Activated CD8-positive, alpha-beta T cell treated with anti-CD3 and anti-CD28 coated beads for 36 hours (primary cell): ENCODE measurements around the gene ASB6. TPM values are rescaled to one million over a fixed set of nuclear protein-coding genes. Genes with fewer than 3 reads are reported as not detected.

Experiments used
- ATAC-seq: fragments of 200-7000 bp; cut with Tn5 transposase; one replicate; pipeline ENCODE4 v1.10.0; 2021; ENCODE audit warnings: mild to moderate bottlenecking, moderate library complexity
- CTCF ChIA-PET: fragments of 350-600 bp; sonication (Branson Sonifier 250); formaldehyde crosslinking; loops from one replicate; lab custom pipeline; 2021; ENCODE audit warnings: antibody characterized with exemption; lab: Charles Lee
- POLR2A ChIA-PET: fragments of 350-600 bp; sonication (Branson Sonifier 250); formaldehyde crosslinking; loops from one replicate; lab custom pipeline; 2021; ENCODE audit warnings: antibody characterized with exemption; lab: Charles Lee
- DNase-seq: peaks from one replicate; pipeline ENCODE4 v3.0.0-alpha.2; 2020
- H3K27ac Mint-ChIP-seq: one replicate; pipeline ENCODE4 v1.8.0; 2021; ENCODE audit warnings: mild to moderate bottlenecking, mixed read lengths
- H3K27me3 Mint-ChIP-seq: one replicate; pipeline ENCODE4 v1.8.0; 2021; ENCODE audit warnings: mixed read lengths
- H3K36me3 Mint-ChIP-seq: one replicate; pipeline ENCODE4 v1.8.0; 2021; ENCODE audit warnings: low read depth, mixed read lengths
- H3K4me1 Mint-ChIP-seq: one replicate; pipeline ENCODE4 v1.8.0; 2021; ENCODE audit warnings: low read depth, mixed read lengths
- H3K4me3 Mint-ChIP-seq: one replicate; pipeline ENCODE4 v1.8.0; 2021; ENCODE audit warnings: mild to moderate bottlenecking, moderate library complexity, mixed read lengths
- H3K9me3 Mint-ChIP-seq: one replicate; pipeline ENCODE4 v1.8.0; 2021; ENCODE audit warnings: mixed read lengths
- intact Hi-C: fragments of 100-400 bp; cut with micrococcal nuclease; formaldehyde crosslinking; loops from one replicate; pipeline ENCODE4 v1.10.0; 2022
- total RNA-seq, 2 experiments: library from RNA; stranded (reverse); gene quantifications; one replicate each; pipeline ENCODE4 v1.2.3, GENCODE V29; 2021
- TF ChIP-seq, protein P1 (sequence below): fragments of 200-600 bp; IDR thresholded peaks from one replicate; pipeline ENCODE4 v1.8.0; 2022; ENCODE audit warnings: antibody characterized with exemption, mild to moderate bottlenecking

The ASB6 gene
- total RNA-seq, 2 experiments from 2014 or later, result 16.6 TPM

DNA sequence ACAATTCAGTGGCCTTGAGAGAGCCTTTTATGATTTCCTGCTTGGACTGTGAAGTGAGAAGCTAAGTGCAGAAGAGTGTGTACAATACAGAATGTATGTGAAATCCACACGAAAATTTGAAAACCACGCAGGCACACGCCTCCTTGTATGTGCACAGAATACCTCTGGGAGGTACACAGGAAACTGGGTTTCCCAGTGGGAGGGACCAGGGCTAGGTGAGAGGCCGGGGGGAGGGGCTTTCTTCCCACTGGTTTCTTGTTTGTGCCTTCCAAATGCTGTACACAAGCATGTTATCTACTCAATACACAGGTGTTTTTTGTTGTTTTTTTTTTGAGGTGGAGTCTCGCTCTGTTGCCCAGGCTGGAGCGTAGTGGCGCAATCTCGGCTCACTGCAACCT lies 37.2 kb downstream of the ASB6 start:
- H3K4me3 Mint-ChIP-seq, result no peak overlapping the region
- H3K9me3 Mint-ChIP-seq, result no peaks in the 10 kb centered on the region
- H3K27ac Mint-ChIP-seq, result no peak overlapping the region
- CTCF ChIA-PET, result interaction anchor here (0.6 to 4.1 kb wide), 6 partner anchors 19 to 479 kb away, joined by 3 to 31 read pairs (median 3); no protein-coding TSS in a partner anchor
- intact Hi-C loops, result loop anchor here (10.0 kb wide), 2 partner anchors 120 to 280 kb away; no protein-coding TSS in a partner anchor
- H3K4me1 Mint-ChIP-seq, result peaks cover 35% of the 10 kb centered on the region
- DNase-seq (no peak), ATAC-seq (no peak)
- POLR2A ChIA-PET, result interaction anchor here (1.2 kb wide), 1 partner anchor 108 kb away, joined by 3 read pairs; no protein-coding TSS in a partner anchor
- no peaks in the 10 kb centered on the region for H3K27me3 Mint-ChIP-seq
- TF ChIP-seq, protein P1, sequence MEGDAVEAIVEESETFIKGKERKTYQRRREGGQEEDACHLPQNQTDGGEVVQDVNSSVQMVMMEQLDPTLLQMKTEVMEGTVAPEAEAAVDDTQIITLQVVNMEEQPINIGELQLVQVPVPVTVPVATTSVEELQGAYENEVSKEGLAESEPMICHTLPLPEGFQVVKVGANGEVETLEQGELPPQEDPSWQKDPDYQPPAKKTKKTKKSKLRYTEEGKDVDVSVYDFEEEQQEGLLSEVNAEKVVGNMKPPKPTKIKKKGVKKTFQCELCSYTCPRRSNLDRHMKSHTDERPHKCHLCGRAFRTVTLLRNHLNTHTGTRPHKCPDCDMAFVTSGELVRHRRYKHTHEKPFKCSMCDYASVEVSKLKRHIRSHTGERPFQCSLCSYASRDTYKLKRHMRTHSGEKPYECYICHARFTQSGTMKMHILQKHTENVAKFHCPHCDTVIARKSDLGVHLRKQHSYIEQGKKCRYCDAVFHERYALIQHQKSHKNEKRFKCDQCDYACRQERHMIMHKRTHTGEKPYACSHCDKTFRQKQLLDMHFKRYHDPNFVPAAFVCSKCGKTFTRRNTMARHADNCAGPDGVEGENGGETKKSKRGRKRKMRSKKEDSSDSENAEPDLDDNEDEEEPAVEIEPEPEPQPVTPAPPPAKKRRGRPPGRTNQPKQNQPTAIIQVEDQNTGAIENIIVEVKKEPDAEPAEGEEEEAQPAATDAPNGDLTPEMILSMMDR, result no peak
- H3K36me3 Mint-ChIP-seq, result no peaks in the 10 kb centered on the region

DNA sequence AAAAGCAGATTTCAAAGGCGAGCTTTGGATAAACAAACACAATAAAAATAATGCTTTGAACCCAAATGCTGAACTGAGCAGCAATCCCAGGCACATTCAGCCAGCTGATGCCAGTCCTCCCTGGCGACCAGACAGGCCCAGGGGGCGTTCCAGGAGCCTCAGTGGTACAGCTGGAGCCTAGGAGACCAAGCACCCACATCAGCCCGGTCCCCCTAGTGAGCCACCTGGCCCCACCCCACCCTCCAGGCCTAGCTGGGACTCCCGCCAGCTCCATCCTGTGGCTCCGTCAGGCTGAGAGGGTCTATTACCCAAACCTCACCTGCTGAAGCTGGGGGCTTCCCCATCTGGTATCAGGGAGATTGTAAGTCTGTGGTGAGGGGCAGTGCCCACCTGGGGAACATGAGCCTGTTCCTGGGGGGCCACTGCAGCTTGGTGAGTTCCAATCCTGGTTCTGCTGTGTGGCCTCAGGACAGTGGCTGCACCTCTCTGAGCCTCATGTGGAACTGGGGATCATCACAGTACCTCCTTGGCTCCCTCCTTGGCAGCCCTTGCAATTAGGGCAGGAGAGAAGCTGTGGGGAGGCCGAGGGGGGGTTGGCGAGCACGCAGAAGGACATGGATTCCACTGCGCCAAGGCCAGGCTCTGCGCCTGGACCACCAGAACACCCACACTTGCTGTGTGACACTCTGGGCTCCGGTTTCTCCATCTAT lies 37.7 kb downstream of the ASB6 start:
- TF ChIP-seq, protein P1, result no peak
- ATAC-seq (no peak), DNase-seq (no peak)
- Mint-ChIP-seq H3K4me3 (no peak overlapping the region), H3K27ac (no peak overlapping the region), H3K9me3 (no peaks in the 10 kb centered on the region), H3K36me3 (no peaks in the 10 kb centered on the region), H3K27me3 (no peaks in the 10 kb centered on the region), H3K4me1 (peaks cover 32% of the 10 kb centered on the region)
- ChIA-PET CTCF (interaction anchor here (0.6 to 4.1 kb wide), 5 partner anchors 20 to 478 kb away, joined by 3 to 31 read pairs (median 3); no protein-coding TSS in a partner anchor), POLR2A (interaction anchor here (1.2 kb wide), 1 partner anchor 108 kb away, joined by 3 read pairs; no protein-coding TSS in a partner anchor)
- intact Hi-C loops, result loop anchor here (10.0 kb wide), 2 partner anchors 119 to 279 kb away; no protein-coding TSS in a partner anchor

DNA sequence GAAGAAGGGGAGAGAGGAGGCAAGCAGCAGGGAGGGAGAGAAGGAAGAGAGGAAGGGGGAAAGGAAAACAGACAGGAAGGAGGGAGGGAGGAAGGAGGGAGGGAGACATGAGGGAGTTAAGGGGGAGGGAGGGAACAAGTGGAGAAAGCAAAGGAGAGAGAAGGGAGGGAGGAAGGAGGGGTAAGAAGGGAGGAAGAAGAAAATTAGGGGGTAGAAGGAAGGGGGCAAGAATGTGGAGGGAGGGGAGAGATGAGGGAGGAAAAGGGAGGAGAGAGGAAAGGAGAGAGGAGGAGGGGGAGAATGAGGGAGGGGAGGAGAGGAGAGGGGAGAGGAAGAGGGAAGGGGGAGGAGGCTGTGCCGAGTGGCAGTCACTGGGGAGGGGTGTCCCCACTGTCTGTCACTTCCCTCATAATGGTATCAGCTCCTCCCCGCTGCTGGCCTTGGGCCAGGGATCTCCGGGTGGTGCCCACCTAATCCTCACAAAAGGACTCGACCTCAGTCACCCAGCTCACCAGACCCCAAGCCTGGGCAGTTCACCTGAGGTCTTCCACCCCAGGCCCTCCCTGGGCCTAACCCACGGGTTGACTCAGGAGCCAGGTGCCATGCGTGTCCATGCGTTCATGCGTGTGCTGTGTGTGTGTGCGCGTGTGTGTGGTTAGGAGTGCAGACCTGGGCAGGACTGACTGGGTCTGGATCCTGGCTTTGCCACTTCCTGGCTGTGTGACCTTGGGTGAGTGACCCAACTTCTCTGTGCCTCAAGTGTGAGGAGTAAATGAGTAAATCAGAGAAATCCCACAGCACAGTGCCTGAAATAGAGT lies 39.1 kb downstream of the ASB6 start:
- ChIA-PET CTCF (no interaction called here), POLR2A (no interaction called here)
- peak; percentile 47 for DNase-seq
- H3K9me3 Mint-ChIP-seq, result no peaks in the 10 kb centered on the region
- no peak overlapping the region for H3K4me3 Mint-ChIP-seq
- peak; percentile 45 for ATAC-seq
- no peak overlapping the region for H3K27ac Mint-ChIP-seq
- H3K36me3 Mint-ChIP-seq, result no peaks in the 10 kb centered on the region
- TF ChIP-seq, protein P1, result no peak
- intact Hi-C loops, result loop anchor here (10.0 kb wide), 2 partner anchors 118 to 278 kb away; no protein-coding TSS in a partner anchor
- peaks cover 3% of the 10 kb centered on the region for H3K27me3 Mint-ChIP-seq
- peaks cover 30% of the 10 kb centered on the region for H3K4me1 Mint-ChIP-seq

DNA sequence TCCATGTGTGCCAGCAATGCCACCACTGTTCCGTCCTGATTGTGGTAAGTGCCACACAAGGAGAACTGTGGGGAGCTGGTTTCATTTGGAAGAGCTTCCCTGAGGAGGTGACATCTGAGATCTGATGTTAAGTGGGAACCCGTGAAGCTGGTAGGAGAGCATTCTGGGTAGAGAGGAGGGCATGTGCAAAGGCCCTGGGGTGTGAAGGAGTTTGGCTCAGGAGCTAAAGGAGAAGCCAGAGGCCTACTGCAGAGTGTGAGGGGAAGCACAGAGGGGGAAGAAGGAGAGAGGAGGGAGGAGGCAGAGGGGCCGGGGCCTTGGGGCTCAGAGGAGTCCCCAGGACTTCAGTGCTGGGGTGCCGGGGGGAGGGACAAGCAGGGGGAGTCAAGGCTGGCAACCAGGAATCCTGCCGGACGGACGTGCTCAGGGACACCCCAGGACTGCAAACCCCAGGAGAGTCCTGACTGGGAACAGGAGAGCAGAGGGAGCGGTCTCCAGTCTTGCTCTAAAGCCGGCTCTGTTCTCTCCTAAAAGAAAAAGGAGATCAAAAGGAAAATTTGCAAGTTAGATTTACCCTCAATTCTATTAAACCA lies 40.8 kb downstream of the ASB6 start:
- POLR2A ChIA-PET, result interaction anchor here (1.2 kb wide), 2 partner anchors 14 to 104 kb away, joined by 3 read pairs; no protein-coding TSS in a partner anchor
- H3K4me1 Mint-ChIP-seq, result peaks cover 22% of the 10 kb centered on the region
- ATAC-seq, result no peak

More for the DNA sequence above, 40.8 kb downstream of the ASB6 start:
- Mint-ChIP-seq H3K4me3 (no peak overlapping the region), H3K27ac (no peak overlapping the region), H3K36me3 (no peaks in the 10 kb centered on the region), H3K27me3 (peaks cover 3% of the 10 kb centered on the region), H3K9me3 (no peaks in the 10 kb centered on the region)
- intact Hi-C loops, result loop anchor here (10.0 kb wide), 2 partner anchors 116 to 276 kb away; no protein-coding TSS in a partner anchor
- CTCF ChIA-PET, result interaction anchor here (1.6 kb wide), 1 partner anchor 459 kb away, joined by 3 read pairs; no protein-coding TSS in a partner anchor
- DNase-seq, result no peak
- TF ChIP-seq, protein P1, result no peak
